ENCODE data around the gene LINGO1.

LINGO1 gene, protein sequence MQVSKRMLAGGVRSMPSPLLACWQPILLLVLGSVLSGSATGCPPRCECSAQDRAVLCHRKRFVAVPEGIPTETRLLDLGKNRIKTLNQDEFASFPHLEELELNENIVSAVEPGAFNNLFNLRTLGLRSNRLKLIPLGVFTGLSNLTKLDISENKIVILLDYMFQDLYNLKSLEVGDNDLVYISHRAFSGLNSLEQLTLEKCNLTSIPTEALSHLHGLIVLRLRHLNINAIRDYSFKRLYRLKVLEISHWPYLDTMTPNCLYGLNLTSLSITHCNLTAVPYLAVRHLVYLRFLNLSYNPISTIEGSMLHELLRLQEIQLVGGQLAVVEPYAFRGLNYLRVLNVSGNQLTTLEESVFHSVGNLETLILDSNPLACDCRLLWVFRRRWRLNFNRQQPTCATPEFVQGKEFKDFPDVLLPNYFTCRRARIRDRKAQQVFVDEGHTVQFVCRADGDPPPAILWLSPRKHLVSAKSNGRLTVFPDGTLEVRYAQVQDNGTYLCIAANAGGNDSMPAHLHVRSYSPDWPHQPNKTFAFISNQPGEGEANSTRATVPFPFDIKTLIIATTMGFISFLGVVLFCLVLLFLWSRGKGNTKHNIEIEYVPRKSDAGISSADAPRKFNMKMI

DNA sequence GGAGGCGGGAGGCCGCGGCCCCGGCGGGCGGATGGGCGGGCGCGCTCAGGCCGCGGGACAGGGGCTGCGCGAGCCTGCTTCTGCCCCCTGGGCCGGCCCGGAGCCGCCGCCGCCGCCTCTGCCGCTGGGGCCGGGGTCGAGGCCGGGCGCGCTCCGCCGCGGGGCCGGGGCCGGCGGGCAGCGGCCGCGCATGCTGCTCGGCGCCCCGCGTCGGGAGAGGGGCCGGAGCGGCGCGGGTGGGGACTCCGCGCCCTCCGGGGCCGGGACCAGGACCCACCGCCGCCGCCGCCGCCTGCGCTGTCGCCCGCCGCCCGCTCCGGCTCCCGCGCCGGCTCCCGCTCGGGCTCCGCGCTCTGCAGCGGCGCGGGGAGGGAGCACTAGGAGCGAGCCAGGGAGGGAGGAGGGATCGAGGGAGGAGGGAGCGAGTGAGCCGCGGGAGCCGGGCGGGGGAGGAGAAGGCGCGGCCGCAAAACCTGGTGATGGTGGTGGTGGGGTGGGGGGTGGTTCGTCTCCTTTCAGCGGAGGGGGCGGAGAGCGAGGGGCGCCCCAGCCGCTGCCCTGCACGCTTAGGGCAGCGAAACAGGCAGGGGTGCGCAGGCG is at the start of gene LINGO1:
Gene LINGO1 (minus strand): TSS at position 379 of the 600 bp plus-strand sequence. CDS start 597 bp downstream, outside the sequence.
- DNase-seq = peak; percentile 59

DNA sequence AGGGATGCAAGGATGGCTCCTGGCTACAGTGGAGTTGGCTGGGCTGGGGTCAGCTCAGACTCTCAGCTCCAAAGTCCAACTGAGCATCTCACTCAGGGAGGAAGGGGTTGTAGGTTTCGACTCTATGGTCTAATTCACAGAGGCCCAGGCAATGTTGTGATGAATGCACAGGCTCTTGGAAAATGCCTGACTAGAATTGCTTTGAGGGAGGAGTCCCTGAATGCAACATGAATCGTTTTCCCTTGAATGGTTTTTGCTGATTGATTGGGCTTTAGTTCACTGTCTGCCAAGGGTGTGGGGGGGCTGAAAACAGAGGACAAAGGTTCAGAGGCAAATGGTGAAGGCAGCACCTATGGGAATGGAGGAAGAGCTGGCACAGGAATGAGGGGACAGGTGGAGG is 48.6 kb upstream of the LINGO1 start:
- DNase-seq = no peak

DNA sequence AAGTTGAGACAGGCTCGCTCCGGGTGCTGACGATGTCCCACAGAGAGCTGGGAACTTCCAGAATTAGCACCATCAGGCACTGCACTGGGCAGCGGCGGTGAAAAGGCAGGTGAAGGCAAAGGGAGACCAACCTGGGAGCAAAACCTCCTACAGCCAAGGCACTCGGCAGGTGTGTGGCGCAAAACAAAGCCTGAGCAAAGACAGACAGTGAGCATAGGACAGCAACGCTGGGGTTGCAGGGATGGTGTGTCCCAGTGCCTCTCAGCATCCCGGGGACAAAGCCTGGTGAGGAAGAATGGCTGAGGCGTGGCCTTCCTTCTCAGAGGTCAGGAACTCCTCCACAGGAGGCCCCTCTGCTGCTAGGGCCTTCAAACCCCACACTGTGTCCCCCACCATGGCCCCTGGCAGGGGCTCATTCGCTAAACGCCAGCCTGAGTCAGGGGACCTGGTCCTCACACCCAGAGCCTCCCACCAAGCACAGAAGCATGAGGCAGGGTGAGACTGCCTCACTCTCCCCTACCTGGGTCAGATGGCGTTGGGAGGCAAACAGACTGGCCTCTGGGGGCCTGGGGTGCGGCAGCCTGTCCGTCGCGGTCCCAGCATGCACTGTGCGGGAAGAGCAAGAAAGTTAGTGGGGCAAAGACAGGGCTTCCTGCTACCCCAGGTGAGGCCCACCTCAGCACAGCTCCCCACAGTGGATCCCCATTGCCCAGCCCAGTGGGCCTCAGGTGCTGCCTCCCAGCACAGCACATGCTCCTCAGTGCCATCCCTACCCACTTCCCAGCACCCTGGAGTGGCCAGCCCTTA is 44.1 kb upstream of the LINGO1 start:
- no peak for DNase-seq

DNA sequence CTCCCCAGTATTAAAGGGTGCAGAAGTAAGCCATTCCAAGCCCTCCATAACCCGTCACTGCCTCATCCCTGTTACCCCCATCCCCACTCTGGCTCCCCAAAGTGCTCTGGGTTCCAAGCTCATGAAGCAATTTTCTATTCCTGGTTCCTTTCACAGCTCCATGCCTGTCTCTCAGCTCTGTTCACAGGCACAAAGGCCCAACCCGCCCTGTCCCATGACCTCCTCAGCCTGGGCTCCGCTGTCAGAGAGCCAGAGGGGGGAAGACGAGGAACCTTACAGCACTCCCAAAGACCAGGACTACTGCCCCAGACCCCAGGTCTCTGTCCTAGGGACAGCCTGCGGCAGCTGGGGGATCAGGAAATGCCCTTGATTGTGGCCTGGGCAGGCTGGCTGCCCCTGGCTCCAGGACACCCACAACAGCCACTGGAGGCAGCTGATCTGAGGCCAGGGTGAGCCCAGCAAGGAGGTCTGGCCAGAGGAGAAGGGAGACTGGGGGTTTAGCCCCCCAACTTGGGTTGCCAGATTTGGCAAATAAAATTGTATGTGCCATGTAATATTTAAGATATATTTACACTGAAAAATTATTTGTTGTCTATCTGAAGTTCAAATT is 43.2 kb upstream of the LINGO1 start:
- DNase-seq = no peak

DNA sequence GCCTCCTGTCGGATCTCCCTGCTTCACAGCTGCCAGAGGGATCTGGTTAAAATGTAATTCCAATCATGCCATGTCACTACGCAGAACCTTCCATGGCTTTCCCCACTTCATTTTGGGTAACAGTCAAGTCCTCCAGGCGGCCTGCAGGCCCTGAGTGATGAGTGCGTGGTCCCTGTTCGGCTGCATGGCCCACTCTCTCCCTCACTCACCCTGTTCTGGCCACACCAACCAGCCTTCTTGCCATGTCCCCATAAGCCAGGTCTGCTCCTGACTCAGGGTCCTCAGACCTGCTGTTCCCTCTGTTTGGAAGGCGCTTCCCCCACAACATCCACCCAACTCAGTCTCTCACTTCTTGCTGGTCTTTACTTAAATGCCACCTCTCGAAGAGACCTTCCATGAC is 41.6 kb upstream of the LINGO1 start:
- no peak for DNase-seq

DNA sequence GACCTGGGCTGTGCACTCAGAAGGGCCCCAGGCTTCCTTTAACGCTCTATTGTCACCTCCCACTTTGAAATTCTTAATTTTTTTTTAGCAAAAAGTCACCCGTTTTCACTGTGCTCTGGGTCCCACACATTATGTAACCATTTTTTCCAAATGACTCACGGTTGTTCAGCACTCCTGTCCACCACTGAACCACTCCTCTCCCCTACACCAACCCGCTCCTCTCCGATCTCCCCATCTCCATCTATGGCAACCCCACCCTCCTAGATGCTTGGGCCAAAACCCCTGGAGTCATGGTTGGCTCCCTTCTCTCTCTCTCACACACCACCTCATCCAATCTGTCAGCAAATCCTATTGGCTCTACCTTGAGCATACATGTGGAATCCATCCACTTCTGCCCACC is 41.2 kb upstream of the LINGO1 start:
- no peak for DNase-seq

DNA sequence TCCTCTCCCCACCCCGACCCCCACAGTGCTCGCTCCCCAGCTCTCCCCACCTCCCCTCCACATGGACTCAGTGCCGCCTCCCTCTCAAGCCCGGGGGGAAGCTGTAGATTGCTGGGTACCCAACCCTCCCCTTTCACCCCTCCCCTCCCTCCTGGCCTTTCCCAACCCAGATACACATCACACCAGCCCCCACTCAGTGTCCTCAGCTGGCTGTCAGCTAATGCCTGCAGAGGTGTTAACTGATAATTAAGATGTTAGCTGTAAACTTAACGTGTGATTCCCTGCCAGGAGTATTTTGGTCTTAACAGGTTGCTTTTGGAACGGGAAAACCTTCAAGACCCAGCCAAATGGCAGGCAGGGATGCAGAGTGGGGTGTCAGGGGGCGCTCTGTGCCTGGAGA is 39.4 kb upstream of the LINGO1 start:
- DNase-seq = no peak

DNA sequence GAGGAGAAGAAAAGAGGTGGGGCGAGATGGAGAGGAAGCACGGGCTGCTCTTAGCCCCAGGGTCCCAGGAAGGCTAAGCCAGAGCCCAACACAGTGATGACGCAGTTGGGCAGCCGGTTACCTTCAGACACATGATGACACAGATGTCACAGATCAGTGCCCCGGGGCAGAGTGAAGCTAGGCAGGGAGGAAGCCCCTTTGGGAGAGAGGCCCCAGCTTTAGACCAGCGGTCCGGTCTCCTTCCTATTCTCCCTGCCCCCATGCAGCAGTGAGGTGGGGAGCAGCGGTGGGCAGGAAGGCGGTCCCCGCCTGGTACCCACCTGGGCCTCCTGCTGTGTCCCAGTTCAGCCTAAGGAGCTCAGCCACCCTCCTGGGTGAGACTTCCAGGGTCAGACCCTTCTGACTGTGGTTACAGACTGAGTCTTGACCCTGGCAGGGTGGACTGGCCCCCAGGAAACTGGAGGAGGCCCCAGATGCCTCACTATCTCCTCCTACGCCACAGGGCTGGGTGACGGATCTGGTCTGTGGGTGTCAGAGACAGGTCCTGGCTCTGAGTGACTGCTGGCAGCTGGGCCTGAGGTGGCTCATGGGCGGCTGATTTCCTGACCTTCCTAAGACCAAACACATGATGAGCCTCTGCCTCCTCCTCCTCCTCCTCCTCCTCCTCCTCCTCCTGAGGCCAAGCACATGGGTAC is 38.8 kb upstream of the LINGO1 start:
- no peak for DNase-seq

DNA sequence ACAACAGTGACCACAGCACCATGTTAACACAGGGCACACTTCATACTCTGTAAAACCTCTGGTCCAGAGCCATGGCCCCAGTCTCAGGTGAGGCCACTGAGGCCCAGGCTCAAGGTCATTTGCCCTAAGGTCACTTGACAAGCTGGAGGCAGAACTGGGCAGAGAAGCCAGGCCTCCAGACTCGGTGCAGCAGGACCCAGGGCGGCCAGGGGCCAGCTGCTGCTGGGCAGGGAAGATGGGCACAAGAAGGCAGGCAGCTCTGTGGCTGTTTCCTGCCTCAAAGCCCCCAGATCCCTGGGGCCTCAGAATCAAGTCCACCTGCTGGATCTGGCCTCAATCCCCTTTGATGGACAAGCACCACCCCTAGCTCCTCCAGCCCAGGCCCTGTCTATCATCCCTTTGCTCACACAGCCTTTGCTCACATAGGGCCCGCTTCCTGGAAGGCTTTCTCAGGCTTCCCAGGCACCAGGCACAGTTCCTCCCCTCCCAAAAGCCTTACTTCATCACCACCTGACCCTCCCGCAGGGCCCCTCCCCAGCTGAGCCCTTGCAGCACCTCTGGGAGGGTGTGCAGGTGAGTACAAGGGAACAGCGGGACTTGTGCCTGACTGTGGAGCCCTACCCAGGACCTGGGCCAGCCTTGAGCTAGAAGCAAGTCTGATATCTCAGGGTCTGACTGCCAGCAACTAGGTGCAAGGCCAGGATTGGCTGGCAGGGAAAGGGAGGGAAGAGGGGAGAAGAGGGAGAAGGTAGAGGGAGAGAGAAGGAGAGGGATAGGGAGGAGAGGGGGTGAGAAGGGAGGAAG is 38.0 kb upstream of the LINGO1 start:
- DNase-seq = no peak

DNA sequence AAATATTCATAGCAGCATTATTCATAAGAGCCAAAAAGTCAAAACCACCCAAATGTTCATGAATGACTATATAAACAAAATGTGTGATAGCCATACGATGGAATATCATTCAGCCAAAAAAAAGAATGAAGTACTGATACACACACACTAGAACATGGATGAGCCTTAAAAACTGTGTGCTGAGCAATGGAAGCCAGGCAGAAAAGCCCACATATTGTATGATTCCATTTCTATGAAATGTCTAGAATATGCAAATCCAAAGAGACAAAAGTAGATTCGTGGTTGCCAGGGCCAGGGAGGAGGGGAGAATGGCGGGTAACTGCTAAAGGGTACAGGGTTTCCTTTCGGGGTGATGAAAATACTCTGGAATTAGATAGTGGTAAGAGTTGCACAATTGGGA is 37.2 kb upstream of the LINGO1 start:
- no peak for DNase-seq

DNA sequence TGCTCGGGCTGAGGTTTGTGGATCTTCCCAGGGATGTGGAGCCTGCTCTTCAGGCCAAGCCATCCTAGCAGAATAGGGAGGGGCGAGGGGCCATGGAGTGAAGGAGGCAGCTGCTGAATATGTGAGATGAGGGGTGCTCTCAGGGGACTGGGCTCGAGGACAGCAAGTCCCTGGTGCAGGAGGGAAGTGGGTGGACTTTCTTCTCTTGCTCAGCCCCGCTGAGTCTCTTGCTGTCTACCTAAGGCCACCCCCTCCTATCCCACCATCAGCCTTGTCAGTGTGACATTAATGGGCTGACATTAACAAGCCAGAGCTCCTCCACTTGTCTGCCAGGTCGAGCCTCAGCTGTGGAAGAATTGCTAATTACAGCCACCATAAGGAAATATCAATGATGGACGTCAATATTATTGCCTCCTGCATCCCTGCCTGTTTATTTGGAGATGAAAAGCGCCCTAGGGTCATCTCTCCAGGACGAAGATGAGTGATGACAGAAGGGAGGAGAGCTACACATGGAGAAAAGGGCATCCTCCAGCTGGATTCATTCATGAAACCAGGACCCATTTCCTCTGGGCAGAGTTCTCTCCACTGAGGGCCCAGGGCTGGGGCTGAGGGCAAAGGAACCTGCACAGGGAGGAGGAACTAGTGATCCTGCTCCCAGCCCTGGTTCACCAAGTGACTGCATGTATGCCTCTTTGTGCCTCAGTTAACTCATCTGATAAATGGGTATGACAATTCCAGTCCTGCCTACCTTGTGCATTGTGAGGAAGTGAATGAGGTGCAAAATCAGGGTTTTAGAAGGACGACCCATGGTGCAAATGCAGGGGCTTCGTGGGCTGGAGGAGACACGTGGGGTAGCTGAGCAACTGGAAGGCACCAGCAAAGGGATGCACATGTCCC is 34.9 kb upstream of the LINGO1 start:
- no peak for DNase-seq

DNA sequence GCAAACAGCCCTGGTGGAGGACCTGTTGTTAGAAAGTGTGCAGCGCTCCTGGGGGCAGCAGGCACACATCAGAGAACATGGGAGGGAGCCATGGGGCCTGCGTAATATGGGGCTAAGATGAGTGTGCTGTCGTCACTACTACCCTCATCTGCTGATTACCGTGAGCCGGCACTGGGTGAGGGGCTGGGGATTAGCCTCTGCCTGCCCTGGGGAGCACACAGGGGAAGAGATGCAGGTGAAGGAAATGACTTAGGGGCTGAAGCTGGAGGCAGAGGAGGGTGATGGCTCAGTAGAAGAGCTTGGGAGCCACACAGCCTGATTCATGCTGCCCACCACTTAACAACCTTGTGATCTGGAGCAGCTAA is 33.6 kb upstream of the LINGO1 start:
- DNase-seq = no peak

DNA sequence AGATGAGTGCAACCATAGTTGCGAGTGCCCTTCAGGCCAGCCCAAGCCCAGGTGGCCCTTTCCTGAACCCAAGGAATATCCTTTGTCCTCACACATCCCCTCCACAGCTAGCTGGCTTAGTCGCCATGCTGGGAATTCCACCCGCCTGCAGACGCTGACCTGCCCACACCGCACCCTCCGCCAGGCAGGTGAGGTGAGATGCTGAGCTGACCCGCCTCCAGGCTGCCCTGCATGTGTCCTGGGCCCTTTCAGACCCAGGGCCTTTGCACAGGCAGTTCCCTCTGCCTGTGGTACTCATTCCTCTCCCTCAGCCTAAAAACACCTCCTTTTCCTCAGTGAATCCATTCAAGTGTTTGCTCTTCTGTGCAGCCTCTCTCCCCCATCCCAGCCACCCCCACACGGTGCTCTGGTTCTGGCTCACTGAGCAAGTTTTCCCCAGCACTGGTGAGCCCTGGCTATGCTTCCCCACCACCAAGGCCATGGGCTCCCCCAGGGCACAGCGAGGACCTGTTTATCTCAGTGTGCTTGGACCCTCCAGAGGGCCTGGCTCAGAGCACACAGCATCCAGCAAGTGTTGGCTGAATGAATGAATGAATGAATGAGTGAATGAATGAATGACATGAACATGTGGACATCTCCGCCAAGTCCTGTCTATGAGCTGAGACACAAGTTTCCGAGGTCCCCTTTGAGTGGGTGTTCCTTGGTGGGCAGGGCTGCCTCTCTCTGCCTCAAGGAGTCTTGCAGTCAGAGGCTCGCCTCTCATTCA is 33.0 kb upstream of the LINGO1 start:
- DNase-seq = no peak

DNA sequence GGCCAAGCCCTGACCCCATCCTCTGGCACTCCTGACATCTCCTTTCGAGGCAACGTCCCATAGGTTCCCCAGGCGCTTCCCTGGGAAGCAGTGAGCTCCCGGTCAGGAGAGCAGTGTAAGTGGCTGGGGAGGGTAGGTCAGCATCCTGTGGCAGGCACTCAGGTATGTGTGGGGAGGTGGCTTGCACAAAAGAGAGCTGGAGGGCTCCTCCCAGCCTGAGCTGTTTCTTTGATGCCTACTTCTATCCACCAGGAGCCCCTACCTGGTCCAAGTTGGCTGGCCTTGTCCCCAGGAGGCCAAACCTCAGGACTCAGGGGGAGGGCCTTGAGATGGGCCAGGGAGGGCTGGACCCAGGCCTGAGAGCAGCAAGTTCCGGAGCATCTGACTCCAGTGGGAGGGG is 31.7 kb upstream of the LINGO1 start:
- no peak for DNase-seq

DNA sequence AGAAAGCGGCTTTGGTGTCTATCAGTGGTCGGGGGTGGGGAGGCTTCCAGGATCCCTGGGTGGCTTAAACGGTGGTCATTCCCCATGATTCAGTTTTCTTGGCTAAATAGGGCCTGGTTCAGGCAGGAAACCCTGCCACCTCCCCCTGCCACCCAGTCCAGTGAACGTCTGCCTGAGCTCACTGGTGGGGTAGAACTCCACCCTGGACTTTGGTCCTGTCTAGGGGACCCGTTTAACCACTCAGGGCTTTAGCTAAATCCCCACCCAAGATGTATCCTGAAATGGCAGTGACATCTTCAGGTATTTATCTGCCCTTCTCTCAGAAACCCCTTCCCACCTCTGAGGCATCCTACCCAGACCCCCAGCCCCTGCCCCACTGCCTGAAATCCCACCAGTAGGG is 30.5 kb upstream of the LINGO1 start:
- DNase-seq = no peak

DNA sequence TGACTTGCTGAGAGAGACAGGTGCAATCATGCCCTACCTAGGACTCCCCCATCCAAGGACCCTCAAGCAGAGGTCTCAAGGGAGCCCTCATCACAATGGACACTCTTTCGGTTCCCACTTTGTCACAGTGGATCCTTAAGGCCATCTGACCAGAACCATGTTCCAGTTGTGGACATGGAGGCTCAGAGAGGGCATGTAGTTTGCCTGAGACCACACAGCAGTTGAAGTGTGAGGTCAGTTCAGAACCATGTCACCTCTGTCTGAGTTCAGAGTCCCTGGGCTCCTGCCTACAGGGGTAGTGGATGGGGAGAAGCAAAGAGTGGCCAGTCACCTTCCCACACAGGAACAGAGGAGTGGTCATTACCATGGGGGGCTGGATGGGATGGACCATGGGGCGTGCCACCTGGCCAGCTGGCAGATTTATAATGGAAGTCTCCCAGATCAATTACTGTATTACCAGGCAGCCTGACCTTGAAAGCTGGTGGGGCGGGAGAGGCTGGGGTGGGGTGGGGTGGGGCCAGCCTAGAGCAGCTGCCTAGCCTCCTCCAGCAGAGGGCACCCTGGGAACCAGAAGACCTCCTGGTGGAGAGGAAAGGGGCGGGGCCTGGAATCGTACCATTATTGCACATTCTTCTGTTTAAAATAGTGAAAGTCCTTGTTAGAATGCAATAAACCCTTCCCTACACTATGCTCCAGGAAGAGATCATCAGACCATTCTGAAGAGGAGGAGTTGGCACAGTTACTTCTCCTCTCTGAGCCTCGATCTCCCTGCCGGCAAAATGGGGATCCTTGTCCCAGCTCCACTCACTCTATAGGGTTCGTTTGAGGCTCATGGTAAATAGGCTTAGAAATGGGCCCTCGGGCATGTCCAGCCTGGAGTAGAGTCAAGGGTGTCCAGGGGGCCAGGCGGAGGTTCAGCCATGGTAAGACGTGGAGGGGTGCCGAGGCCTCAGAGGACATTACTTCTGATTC is 26.9 kb upstream of the LINGO1 start:
- peak; percentile 41 for DNase-seq

DNA sequence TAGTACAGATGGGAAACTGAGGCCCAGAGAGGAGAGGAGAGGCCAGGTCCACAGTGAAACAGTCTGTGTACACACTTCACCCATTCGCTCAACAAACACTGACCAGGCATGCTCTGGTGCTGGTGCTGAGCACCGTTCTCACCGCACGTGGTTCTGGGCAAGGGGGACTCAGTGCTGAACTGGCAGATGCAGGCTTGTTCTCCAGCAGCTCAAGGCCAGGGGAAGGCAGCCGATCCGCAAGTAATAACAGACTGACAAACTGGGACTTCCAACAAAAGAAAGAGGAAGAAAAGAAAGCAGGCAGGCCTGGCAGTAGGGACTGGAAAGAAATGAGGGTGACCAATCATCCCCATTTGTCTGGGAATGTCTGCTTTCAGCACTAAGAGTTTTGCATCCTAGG is 25.6 kb upstream of the LINGO1 start:
- no peak for DNase-seq

DNA sequence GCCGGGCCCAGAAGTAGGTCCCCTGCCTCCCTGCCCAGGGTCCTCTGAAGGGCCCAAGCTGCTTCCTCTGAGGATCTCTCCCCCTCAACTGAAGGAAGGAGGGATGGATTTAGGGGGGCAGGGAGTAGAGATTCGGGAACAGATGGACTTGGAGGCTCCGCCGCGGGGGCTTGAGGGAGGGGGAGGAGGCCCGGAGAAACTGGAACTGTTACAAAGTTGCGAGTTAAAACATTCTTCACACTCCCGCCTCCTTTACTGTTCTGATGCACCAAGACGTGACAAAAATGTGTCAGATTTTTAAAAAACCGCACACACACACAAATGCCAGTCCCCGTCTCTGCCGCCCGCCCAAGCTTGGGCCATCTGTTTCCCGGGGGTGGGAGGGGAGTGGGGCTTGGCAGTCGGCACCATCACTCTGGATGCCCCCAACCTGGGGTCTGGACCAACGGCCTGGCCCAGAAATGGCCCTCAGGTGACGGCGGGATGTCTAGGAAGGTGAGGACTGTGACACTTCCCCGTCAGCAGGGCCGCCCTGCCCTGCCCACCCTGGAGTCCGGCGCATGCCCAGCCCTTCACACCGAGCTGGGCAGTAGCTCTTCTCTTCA is 25.0 kb upstream of the LINGO1 start:
- no peak for DNase-seq

Data from midbrain (tissue), 1 donor.